HPDE6-E6E7 (cell line): ENCODE data around the gene FAM50A.
A peak's percentile ranks its signal among the peaks of the same experiment; 100 is the strongest.
"Not testable (repeated sequence)": the region's sequence is repeated elsewhere in the genome, so short reads cannot be mapped to it uniquely, and the experiment has no call there.

Experiments used
- DNase-seq: peaks from one replicate; pipeline ENCODE4 v3.0.0; 2011; ENCODE audit warnings: missing footprints; ENCODE audit errors: extremely low spot score

FAM50A gene

GRCh38 chrX:154482786-154483185 lies 38.8 kb downstream of the FAM50A start:
- no peak for DNase-seq

DNA sequence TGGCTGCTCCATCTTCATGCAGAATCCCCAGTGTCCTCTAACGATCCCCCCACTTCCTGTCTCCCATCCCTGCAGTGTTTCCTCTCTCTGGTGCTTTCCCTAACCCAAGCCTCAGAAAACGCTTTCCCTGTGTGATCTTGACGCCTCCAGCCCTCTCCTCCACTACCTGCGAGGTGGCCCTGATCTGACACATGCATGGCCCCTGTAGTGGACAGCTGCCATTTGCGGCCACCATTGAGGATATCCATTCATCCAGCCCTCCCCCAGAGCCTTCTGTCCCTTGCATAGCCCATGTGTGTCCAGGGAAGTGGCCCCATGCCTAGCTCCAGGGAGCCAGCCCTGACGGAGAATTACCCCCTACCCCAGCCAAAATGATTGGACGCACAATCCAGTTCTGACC lies 39.4 kb downstream of the FAM50A start:
- DNase-seq: no peak

DNA sequence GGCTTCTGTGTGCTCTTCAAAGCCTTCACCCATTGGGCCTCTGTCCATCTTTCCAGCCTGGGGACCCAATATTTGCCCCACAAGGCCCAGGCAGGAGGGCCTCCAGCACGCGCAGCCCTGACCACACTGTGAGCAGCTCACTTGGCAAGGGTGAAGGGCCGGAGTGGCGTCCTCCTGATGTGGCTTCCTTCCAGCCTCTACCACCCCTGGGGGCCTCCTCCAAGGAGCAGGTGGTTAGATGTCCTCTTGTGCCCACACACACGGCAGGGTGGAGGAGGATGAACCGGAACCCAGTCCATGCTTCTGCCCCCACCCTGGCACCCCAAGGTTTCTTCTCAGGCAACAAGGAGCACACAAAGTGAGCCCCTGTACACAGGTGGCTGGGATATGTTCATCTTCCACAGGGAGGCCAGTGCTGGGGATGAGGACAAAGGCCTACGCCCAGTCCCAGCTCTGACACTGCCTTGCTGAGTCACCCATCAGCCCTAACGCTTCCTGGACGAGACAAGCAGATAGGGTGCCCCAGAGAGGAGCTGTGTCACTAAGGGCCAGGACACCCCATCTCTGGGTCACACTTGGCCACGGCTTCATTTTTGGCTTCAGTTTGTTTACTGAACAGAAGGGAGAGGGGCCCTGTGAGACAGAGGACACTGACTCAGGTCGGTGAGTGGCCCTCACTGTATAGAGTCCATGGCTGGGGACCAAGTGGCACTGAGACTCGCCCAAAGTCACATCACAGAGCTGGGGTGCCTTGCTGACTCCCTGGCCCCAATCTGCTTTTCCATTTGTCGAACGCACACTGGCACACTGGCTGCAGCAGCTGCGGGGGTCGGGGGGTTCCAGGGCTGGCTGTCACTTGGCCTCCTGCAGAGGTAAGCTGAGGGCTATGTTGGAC lies 40.6 kb downstream of the FAM50A start:
- DNase-seq: peak; percentile 46

GRCh38 chrX:154485150-154486051 lies 41.5 kb downstream of the FAM50A start:
- DNase-seq: no peak

GRCh38 chrX:154486052-154486395 lies 42.1 kb downstream of the FAM50A start:
- no peak for DNase-seq

DNA sequence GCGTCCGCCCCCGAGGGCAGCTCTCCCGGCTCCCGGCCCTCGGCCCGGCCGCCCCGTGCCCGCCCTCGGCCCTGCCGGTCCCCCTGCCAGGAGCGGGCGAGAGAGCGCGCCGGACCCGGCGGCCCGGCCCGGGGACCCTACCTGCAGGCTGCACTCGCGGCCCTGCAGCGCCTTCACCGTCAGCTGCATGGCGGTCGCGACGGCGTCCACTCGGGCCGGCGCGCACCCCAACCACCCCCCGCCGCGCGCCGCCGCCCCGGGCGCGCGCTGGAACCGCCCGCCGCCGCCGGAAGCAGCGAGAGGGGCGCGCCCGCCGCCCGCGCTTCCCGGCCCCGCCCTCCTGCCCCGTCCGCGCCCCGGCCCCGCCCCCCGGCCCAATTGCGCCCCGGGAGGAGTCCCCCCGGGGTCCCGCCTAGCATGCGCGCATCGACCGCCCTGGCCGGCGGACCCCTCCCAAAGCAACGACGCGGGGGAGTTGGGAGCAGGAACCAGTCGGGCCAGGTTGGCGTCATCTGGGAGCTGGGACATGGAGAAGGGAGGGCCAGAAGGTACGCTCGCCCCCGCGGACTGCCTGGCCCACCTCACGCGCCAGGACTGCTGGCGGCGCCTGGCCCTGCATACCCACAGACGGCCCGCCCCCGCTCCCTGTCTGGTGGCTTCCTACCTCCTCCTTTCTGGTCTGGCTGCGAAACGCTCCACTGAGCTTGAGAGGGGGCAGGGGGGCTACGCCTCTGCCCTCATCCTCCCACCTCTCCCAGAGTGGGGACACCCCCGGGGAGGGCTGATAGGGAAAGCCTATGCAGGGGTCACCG lies 42.7 kb downstream of the FAM50A start, which contains the start of gene UBL4A:
Gene UBL4A (minus strand): TSS at position 220 of the 812 bp plus-strand sequence. CDS start 31 bp downstream, at position 189.
- DNase-seq: peak; percentile 45

GRCh38 chrX:154487518-154488290 lies 43.8 kb downstream of the FAM50A start:
- no peak for DNase-seq

DNA sequence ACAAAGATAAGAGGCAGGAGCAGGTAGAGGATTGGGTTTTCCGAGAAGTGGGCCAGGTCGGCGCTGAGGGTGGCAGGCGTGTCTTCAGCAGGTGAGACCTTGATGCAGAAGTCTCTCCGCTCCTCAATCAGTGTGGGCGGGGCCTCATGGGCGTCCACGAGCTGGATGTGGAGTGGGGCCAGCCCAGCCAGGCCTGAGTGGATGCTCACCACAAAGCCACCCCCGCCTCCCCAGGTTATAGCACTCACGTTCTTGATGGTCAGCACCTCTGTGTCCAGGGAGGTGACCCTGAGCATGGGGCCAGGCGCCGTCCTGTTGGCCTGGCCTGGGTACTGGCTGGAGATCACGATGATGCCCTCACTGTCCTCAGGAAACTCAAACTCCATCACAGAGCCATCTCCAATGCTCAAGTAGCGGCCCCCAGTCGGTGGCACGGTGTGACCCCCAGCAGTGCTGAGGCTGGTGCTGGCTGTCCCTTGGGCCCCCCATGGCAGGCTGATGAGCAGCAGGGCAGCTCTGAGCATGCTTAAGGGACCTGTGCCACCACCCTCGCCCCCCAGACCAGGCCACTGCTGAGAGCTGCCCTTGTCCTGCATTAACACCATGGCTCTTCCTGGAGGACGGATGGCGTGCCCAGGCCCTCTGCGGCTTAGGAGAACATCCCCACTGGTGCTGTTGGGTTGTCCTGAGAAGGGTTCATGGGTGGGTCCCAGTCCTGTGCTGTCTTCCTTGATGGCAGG lies 44.6 kb downstream of the FAM50A start:
- no peak for DNase-seq

DNA sequence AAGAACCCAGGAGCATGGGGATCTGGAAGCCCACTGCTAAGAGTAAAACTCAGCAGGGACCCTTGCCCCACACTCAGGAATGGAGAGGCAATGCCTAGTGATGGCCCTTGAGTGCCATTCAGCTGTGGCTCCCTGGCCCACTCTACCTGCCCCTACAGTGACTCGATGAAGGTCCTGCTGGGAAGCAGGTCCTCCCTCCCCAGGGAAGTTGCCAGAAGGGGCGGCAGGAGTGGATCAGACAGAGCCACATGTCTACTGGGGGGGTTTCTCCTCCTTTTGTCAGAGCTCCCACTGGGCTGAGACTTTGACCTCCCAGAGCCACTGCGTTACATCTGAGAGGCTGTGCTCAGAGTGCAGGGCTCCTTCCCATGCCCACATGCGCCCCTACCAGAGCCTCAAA lies 45.2 kb downstream of the FAM50A start:
- no peak for DNase-seq

DNA sequence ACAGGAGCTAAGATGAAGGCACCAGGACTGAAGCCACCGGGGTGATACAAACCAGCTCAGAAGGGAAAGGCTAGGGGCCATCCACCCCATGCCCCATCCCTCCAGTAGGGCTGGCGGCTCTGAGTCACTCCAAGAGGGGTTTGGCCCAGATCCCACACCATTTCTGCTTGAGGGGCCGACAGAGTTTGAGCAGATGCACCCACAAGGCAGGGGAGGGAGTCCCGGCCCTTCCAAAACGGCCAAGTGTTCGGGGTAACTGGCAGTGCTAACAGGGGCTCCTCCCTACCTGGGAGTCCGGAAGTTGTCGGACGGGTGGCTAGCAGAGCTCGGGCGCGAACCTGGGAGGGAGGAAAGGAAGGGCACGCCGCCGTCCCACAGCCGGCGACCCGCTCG lies 46.1 kb downstream of the FAM50A start:
- peak; percentile 35 for DNase-seq

GRCh38 chrX:154490414-154491083 lies 46.6 kb downstream of the FAM50A start, which contains the start of gene SLC10A3:
Gene SLC10A3 (minus strand): TSS chrX:154490629. CDS start chrX:154488940, 1,689 bp downstream.
- DNase-seq: peak; percentile 98

- DNase-seq: no peak
These were observed 50.8 kb downstream of the FAM50A start for GRCh38 chrX:154494715-154495114.

- DNase-seq: no peak
These were observed 51.6 kb downstream of the FAM50A start for GRCh38 chrX:154495472-154495922.

DNA sequence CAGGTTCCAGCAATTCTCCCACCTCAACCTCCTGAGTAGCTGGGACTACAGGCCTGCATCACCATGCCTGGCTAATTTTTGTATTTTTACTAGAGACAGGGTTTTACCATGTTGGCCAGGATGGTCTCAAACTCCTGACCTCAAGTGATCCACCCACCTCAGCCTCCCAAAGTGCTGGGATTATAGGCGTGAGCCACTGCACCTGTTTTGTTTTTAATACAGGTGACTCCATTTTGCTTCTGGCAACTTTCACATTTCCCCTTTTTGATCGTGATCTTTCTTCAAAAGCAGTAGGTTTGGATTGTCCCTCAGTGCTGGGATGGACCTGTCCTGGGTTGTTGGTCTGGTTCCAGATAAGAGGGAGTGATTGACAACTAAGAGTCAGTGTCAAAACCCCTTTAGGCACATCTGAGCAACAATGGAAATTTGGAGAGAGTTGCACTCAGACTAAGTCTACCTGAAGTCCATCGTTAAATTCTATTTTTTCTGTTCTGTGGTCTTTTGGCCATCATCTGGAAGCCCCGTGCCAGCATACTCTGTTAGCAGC lies 52.7 kb downstream of the FAM50A start:
- not testable (repeated sequence) for DNase-seq
